HFFc6 (cell line): ENCODE data around the gene HBG2. TPM values are rescaled to one million over a fixed set of nuclear protein-coding genes. Genes with fewer than 3 reads are reported as not detected.

Source experiments
- DNase-seq: peaks from one replicate; pipeline ENCODE4 v3.0.0-alpha.2; 2018
- H3K27ac Mint-ChIP-seq: 2 replicates; pipeline ENCODE4 v1.8.0; 2020; ENCODE audit warnings: mild to moderate bottlenecking, mixed read lengths
- H3K27me3 Mint-ChIP-seq: 2 replicates; pipeline ENCODE4 v1.8.0; 2021; ENCODE audit warnings: mild to moderate bottlenecking, moderate library complexity, mixed read lengths; ENCODE audit not compliant: insufficient read depth
- H3K36me3 Mint-ChIP-seq: 2 replicates; pipeline ENCODE4 v1.8.0; 2021; ENCODE audit warnings: low read depth, mixed read lengths
- H3K4me1 Mint-ChIP-seq: 2 replicates; pipeline ENCODE4 v1.8.0; 2020; ENCODE audit warnings: low read depth, mixed read lengths
- H3K4me3 Mint-ChIP-seq: 2 replicates; pipeline ENCODE4 v1.8.0; 2020; ENCODE audit warnings: mild to moderate bottlenecking, moderate library complexity, mixed read lengths
- H3K9me3 Mint-ChIP-seq: 2 replicates; pipeline ENCODE4 v1.8.0; 2020; ENCODE audit warnings: mild to moderate bottlenecking, mixed read lengths
- total RNA-seq, 6 experiments: library from RNA; stranded (reverse); fragmentation: NEBNext Ultra II Directional; extraction: Animal tissue kit (Norgen Biotek cat#: 25700); gene quantifications; 2 replicates in 1 of 6; 3 replicates in 5 of 6; pipeline ENCODE4 v1.2.3, GENCODE V29; 2021
- TF ChIP-seq, protein P1 (sequence below): fragments of 200-600 bp; sonication (generic); IDR thresholded peaks from 2 replicates; pipeline ENCODE4 v1.5.0; 2021; ENCODE audit warnings: antibody characterized with exemption, mild to moderate bottlenecking

HBG2 gene
- total RNA-seq, 6 experiments from 2014 or later, result not detected

DNA sequence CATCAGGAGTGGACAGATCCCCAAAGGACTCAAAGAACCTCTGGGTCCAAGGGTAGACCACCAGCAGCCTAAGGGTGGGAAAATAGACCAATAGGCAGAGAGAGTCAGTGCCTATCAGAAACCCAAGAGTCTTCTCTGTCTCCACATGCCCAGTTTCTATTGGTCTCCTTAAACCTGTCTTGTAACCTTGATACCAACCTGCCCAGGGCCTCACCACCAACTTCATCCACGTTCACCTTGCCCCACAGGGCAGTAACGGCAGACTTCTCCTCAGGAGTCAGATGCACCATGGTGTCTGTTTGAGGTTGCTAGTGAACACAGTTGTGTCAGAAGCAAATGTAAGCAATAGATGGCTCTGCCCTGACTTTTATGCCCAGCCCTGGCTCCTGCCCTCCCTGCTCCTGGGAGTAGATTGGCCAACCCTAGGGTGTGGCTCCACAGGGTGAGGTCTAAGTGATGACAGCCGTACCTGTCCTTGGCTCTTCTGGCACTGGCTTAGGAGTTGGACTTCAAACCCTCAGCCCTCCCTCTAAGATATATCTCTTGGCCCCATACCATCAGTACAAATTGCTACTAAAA, 27.8 kb downstream of the HBG2 start, which contains the start of gene HBB:
Gene HBB, minus strand, starts transcription at position 340 of the 579 bp plus-strand sequence. Its CDS starts 50 bp downstream, at position 290.
- TF ChIP-seq, protein P1, sequence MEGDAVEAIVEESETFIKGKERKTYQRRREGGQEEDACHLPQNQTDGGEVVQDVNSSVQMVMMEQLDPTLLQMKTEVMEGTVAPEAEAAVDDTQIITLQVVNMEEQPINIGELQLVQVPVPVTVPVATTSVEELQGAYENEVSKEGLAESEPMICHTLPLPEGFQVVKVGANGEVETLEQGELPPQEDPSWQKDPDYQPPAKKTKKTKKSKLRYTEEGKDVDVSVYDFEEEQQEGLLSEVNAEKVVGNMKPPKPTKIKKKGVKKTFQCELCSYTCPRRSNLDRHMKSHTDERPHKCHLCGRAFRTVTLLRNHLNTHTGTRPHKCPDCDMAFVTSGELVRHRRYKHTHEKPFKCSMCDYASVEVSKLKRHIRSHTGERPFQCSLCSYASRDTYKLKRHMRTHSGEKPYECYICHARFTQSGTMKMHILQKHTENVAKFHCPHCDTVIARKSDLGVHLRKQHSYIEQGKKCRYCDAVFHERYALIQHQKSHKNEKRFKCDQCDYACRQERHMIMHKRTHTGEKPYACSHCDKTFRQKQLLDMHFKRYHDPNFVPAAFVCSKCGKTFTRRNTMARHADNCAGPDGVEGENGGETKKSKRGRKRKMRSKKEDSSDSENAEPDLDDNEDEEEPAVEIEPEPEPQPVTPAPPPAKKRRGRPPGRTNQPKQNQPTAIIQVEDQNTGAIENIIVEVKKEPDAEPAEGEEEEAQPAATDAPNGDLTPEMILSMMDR, result no peak
- no peak for DNase-seq
- H3K4me1 Mint-ChIP-seq, result peaks cover 14% of the 10 kb centered on the region
- no peak within 1 kb of the TSS for H3K4me3 Mint-ChIP-seq
- no peaks in the 10 kb centered on the region for H3K36me3 Mint-ChIP-seq
- no peak within 1 kb of the TSS for H3K27ac Mint-ChIP-seq
- no peaks in the 10 kb centered on the region for H3K9me3 Mint-ChIP-seq
- H3K27me3 Mint-ChIP-seq, result no peaks in the 10 kb centered on the region

DNA sequence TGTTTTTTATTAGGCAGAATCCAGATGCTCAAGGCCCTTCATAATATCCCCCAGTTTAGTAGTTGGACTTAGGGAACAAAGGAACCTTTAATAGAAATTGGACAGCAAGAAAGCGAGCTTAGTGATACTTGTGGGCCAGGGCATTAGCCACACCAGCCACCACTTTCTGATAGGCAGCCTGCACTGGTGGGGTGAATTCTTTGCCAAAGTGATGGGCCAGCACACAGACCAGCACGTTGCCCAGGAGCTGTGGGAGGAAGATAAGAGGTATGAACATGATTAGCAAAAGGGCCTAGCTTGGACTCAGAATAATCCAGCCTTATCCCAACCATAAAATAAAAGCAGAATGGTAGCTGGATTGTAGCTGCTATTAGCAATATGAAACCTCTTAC, 29.1 kb downstream of the HBG2 start:
- H3K4me3 Mint-ChIP-seq, result no peak overlapping the region

DNA sequence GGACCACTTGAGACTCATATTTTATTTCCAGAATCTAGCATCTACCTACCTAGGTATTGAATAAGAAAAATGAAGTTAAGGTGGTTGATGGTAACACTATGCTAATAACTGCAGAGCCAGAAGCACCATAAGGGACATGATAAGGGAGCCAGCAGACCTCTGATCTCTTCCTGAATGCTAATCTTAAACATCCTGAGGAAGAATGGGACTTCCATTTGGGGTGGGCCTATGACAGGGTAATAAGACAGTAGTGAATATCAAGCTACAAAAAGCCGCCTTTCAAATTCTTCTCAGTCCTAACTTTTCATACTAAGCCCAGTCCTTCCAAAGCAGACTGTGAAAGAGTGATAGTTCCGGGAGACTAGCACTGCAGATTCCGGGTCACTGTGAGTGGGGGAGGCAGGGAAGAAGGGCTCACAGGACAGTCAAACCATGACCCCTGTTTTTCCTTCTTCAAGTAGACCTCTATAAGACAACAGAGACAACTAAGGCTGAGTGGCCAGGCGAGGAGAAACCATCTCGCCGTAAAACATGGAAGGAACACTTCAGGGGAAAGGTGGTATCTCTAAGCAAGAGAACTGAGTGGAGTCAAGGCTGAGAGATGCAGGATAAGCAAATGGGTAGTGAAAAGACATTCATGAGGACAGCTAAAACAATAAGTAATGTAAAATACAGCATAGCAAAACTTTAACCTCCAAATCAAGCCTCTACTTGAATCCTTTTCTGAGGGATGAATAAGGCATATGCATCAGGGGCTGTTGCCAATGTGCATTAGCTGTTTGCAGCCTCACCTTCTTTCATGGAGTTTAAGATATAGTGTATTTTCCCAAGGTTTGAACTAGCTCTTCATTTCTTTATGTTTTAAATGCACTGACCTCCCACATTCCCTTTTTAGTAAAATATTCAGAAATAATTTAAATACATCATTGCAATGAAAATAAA, 29.8 kb downstream of the HBG2 start:
- Mint-ChIP-seq H3K4me1 (peaks cover 14% of the 10 kb centered on the region), H3K4me3 (no peak overlapping the region), H3K27ac (no peak overlapping the region), H3K27me3 (no peaks in the 10 kb centered on the region), H3K9me3 (no peaks in the 10 kb centered on the region), H3K36me3 (no peaks in the 10 kb centered on the region)
- DNase-seq, result no peak
- TF ChIP-seq, protein P1, result no peak

More for the DNA sequence above, 29.1 kb downstream of the HBG2 start:
- Mint-ChIP-seq H3K36me3 (no peaks in the 10 kb centered on the region), H3K4me1 (peaks cover 14% of the 10 kb centered on the region), H3K27me3 (no peaks in the 10 kb centered on the region), H3K9me3 (no peaks in the 10 kb centered on the region), H3K27ac (no peak overlapping the region)
- no peak for DNase-seq
- TF ChIP-seq, protein P1, result no peak

DNA sequence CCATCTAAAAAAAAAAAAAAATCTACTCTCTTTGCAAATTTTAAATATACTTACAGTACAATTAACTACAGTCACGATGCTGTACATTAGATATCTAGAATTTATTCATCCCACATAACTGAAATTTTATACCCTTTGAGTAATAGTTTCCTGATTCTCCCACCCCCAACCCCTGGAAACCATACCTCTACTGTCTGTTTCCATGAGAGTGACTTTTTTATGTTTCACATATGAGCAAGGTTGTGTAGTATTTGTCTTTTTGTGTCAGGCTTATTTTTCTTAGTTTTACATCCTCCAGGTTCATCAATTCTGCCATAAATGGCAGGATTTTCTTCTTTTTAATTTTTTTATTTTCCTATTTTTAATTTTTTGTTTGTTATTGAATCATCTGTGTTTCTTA, 30.9 kb downstream of the HBG2 start:
- DNase-seq, result no peak
- Mint-ChIP-seq H3K9me3 (no peaks in the 10 kb centered on the region), H3K36me3 (no peaks in the 10 kb centered on the region), H3K27ac (no peak overlapping the region), H3K27me3 (no peaks in the 10 kb centered on the region; the same call in 1 of the 2 replicates), H3K4me3 (no peak overlapping the region), H3K4me1 (peaks cover 14% of the 10 kb centered on the region)
- TF ChIP-seq, protein P1, result no peak

DNA sequence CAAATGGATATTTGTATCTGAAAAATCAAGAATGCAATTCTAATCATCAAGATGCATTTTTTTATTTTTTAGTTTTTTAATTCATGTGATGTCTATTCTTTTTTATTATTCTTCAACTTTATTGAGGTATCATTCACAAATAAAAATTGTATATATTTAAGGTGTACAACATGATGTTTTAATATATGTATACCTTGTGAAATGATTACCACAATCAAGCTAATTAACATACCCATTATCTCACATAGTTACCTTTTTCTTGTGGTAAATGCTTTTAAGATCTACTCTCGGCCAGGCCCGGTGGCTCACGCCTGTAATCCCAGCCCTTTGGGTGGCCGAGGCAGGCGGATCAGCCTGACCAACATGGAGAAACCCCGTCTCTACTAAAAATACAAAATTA, 31.4 kb downstream of the HBG2 start:
- no peaks in the 10 kb centered on the region; the same call in 1 of the 2 replicates for H3K27me3 Mint-ChIP-seq
- peaks cover 13% of the 10 kb centered on the region for H3K4me1 Mint-ChIP-seq
- H3K27ac Mint-ChIP-seq, result no peak overlapping the region
- DNase-seq, result no peak
- no peak overlapping the region for H3K4me3 Mint-ChIP-seq
- no peaks in the 10 kb centered on the region for H3K36me3 Mint-ChIP-seq
- TF ChIP-seq, protein P1, result no peak
- H3K9me3 Mint-ChIP-seq, result no peaks in the 10 kb centered on the region
